Ishikawa (cell line): ENCODE measurements around the gene ITFG1.

Experiments
- CEBPB ChIP-seq: IDR thresholded peaks from 2 replicates; pipeline ENCODE4 v1.6.1; 2012
- CREB1 ChIP-seq: IDR thresholded peaks from 2 replicates; pipeline ENCODE4 v1.6.1; 2012; ENCODE audit warnings: low read depth
- EGR1 ChIP-seq: IDR thresholded peaks from 2 replicates; pipeline ENCODE4 v1.6.1; 2012
- EP300 ChIP-seq: IDR thresholded peaks from 2 replicates; pipeline ENCODE4 v1.6.1; 2012; ENCODE audit warnings: borderline replicate concordance
- FOXM1 ChIP-seq: IDR thresholded peaks from 2 replicates; pipeline ENCODE4 v1.6.1; 2012; ENCODE audit warnings: low read depth, borderline replicate concordance
- NFIC ChIP-seq: IDR thresholded peaks from 2 replicates; pipeline ENCODE4 v1.6.1; 2012
- RAD21 ChIP-seq: IDR thresholded peaks from 2 replicates; pipeline ENCODE4 v1.6.1; 2012; ENCODE audit warnings: low read depth
- REST ChIP-seq: IDR thresholded peaks from 2 replicates; pipeline ENCODE4 v1.6.1; 2012; ENCODE audit warnings: low read depth, mild to moderate bottlenecking
- TAF1 ChIP-seq: IDR thresholded peaks from 2 replicates; pipeline ENCODE4 v1.6.1; 2012; ENCODE audit warnings: low read depth, mild to moderate bottlenecking
- TCF12 ChIP-seq: IDR thresholded peaks from 2 replicates; pipeline ENCODE4 v1.6.1; 2012; ENCODE audit warnings: low read depth
- TEAD4 ChIP-seq: IDR thresholded peaks from 2 replicates; pipeline ENCODE4 v1.6.1; 2012
- YY1 ChIP-seq: IDR thresholded peaks from 2 replicates; pipeline ENCODE4 v1.6.1; 2012; ENCODE audit warnings: low read depth
- ZBTB7A ChIP-seq: IDR thresholded peaks from 2 replicates; pipeline ENCODE4 v1.6.1; 2012; ENCODE audit warnings: low read depth
- TF ChIP-seq, protein P1 (sequence below): IDR thresholded peaks from 2 replicates; pipeline ENCODE4 v1.6.1; 2012
- TF ChIP-seq, protein P2 (sequence below): IDR thresholded peaks from 2 replicates; pipeline ENCODE4 v1.6.1; 2012

ITFG1 gene

GRCh38 chr16:47392081-47392480, 68.8 kb downstream of the ITFG1 start:
- TF ChIP-seq FOXM1 (no peak), TCF12 (no peak), REST (no peak), CREB1 (no peak)
- TF ChIP-seq, protein P1, sequence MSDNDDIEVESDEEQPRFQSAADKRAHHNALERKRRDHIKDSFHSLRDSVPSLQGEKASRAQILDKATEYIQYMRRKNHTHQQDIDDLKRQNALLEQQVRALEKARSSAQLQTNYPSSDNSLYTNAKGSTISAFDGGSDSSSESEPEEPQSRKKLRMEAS, result no peak
- TF ChIP-seq, protein P2, sequence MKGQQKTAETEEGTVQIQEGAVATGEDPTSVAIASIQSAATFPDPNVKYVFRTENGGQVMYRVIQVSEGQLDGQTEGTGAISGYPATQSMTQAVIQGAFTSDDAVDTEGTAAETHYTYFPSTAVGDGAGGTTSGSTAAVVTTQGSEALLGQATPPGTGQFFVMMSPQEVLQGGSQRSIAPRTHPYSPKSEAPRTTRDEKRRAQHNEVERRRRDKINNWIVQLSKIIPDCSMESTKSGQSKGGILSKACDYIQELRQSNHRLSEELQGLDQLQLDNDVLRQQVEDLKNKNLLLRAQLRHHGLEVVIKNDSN, result no peak

- TF ChIP-seq, protein P2, result no peak
- TF ChIP-seq TCF12, result no peak
- TF ChIP-seq CREB1, result no peak
- no peak for TF ChIP-seq RAD21
- TF ChIP-seq NFIC, result no peak
- no peak for TF ChIP-seq CEBPB
- TF ChIP-seq EP300, result no peak
- TF ChIP-seq EGR1, result no peak
- TF ChIP-seq ZBTB7A, result no peak
- no peak for TF ChIP-seq TEAD4
- TF ChIP-seq, protein P1, result no peak
These were observed 72.2 kb downstream of the ITFG1 start for GRCh38 chr16:47388705-47389104.

GRCh38 chr16:47387026-47387734, 73.7 kb downstream of the ITFG1 start:
- TF ChIP-seq YY1, result no peak
- TF ChIP-seq, protein P2, result no peak
- TF ChIP-seq CREB1, result no peak
- no peak for TF ChIP-seq FOXM1
- TF ChIP-seq TAF1, result no peak
- TF ChIP-seq RAD21, result no peak
- no peak for TF ChIP-seq REST
- no peak for TF ChIP-seq ZBTB7A
- TF ChIP-seq TCF12, result no peak
- no peak for TF ChIP-seq EGR1
- no peak for TF ChIP-seq CEBPB
- no peak for TF ChIP-seq NFIC
- TF ChIP-seq EP300, result no peak
- TF ChIP-seq TEAD4, result no peak
- TF ChIP-seq, protein P1, result no peak

GRCh38 chr16:47386201-47386718, 74.6 kb downstream of the ITFG1 start:
- no peak for TF ChIP-seq EP300
- TF ChIP-seq FOXM1, result no peak
- no peak for TF ChIP-seq TEAD4
- TF ChIP-seq NFIC, result no peak
- TF ChIP-seq RAD21, result no peak
- TF ChIP-seq, protein P1, result no peak
- no peak for TF ChIP-seq REST
- TF ChIP-seq, protein P2, result no peak
- no peak for TF ChIP-seq CREB1
- no peak for TF ChIP-seq TAF1
- TF ChIP-seq ZBTB7A, result no peak
- TF ChIP-seq CEBPB, result no peak
- no peak for TF ChIP-seq EGR1
- TF ChIP-seq YY1, result no peak
- TF ChIP-seq TCF12, result no peak
